HCT116 (cell line): Measurements from ENCODE around the gene TNNI2. TPM values are rescaled to one million over a fixed set of nuclear protein-coding genes. Genes with fewer than 3 reads are reported as not detected.

Source experiments
- ATAC-seq: fragments of 200-7000 bp; cut with Tn5 transposase; 2 replicates; pipeline ENCODE4 v1.9.1; 2020; ENCODE audit warnings: mild to moderate bottlenecking, moderate library complexity
- BruUV-seq: library from RNA; stranded (reverse); fragments of 400-500 nt; replicated peaks from 2 replicates; lab custom pipeline; 2021; lab: Mats Ljungman, UMichigan
- CTCF ChIA-PET: fragments of 300-600 bp; sonication (Branson Sonifier 250); formaldehyde crosslinking; loops from one replicate; lab custom pipeline; 2021; ENCODE audit warnings: antibody characterized with exemption; lab: Charles Lee
- POLR2A ChIA-PET: fragments of 300-600, 350-600 bp; sonication (Branson Sonifier 250); formaldehyde crosslinking; loops from one replicate; lab custom pipeline; 2021; ENCODE audit warnings: antibody characterized with exemption; lab: Charles Lee
- RAD21 ChIA-PET, 2 experiments: fragments of 300-600 bp; sonication (Branson Sonifier 250); formaldehyde crosslinking; loops; one replicate each; lab custom pipeline; 2023; ENCODE audit warnings: low total read pairs in 2 of 2; ENCODE audit not compliant: uncharacterized antibody in 2 of 2, unreplicated experiment in 2 of 2, low non-redundant PET in 1 of 2; lab: Charles Lee
- DNase-seq: peaks from one replicate; pipeline ENCODE4 v3.0.0-alpha.2; 2010; ENCODE audit warnings: low read depth, low spot score
- H2AFZ ChIP-seq: fragments of 200-600 bp; shearing (Covaris generic), sonication (generic); 2 replicates; pipeline ENCODE4 v1.6.1; 2017; ENCODE audit warnings: low read depth, mixed run types, mixed read lengths, antibody characterized with exemption, low read length; ENCODE audit not compliant: poor library complexity, severe bottlenecking
- H3K27ac ChIP-seq: 2 replicates; pipeline ENCODE4 v1.5.1; 2012; ENCODE audit warnings: low read depth, low read length
- H3K27me3 ChIP-seq: fragments of 200-600 bp; sonication (generic); 2 replicates; pipeline ENCODE4 v1.6.1; 2016; ENCODE audit warnings: mixed run types, low read length, mixed read lengths; ENCODE audit not compliant: insufficient read depth
- H3K36me3 ChIP-seq, 2 experiments: fragments of 200-500 bp in 1 of 2; fragments of 200-600 bp in 1 of 2; sonication (Bioruptor generic) in 1 of 2; sonication (generic) in 1 of 2; 2 replicates each; pipeline versions ENCODE4 v1.5.1 to v1.6.1; 2014 to 2016; ENCODE audit warnings: low read length in 2 of 2, inconsistent platforms in 1 of 2, mixed read lengths in 1 of 2, mixed run types in 1 of 2; ENCODE audit not compliant: insufficient read depth in 2 of 2, control insufficient read depth in 1 of 2
- H3K4me1 ChIP-seq, 2 experiments: fragments of 200-600 bp in 1 of 2; sonication (generic) in 1 of 2; 2 replicates each; pipeline versions ENCODE4 v1.5.1 to v1.6.1; 2012 to 2017; ENCODE audit warnings: low read length in 2 of 2, inconsistent platforms in 1 of 2, mild to moderate bottlenecking in 1 of 2, mixed read lengths in 1 of 2, mixed run types in 1 of 2, moderate library complexity in 1 of 2; ENCODE audit not compliant: insufficient read depth in 2 of 2, control insufficient read depth in 1 of 2
- H3K4me2 ChIP-seq: fragments of 200-600 bp; sonication (generic); 2 replicates; pipeline ENCODE4 v1.6.1; 2017; ENCODE audit warnings: mixed run types, low read length, mixed read lengths
- H3K4me3 ChIP-seq, 2 experiments: fragments of 200-600 bp in 1 of 2; sonication (generic) in 1 of 2; replicated peaks in 1 of 2; 2 replicates each; pipeline ENCODE4 v1.5.1; 2011 to 2016; ENCODE audit warnings: low read length in 2 of 2, control low read depth in 1 of 2, low read depth in 1 of 2, mild to moderate bottlenecking in 1 of 2, mixed read lengths in 1 of 2, mixed run types in 1 of 2
- H3K79me2 ChIP-seq: fragments of 200-600 bp; sonication (generic); 2 replicates; pipeline ENCODE4 v1.6.1; 2017; ENCODE audit warnings: mild to moderate bottlenecking, mixed run types, low read length, moderate library complexity, mixed read lengths; ENCODE audit not compliant: insufficient read depth
- H3K9ac ChIP-seq: fragments of 200-600 bp; sonication (generic); 2 replicates; pipeline ENCODE4 v1.6.1; 2016; ENCODE audit warnings: low read length, mixed read lengths
- H3K9me2 ChIP-seq: fragments of 200-600 bp; sonication (generic), shearing (Covaris generic); 2 replicates; pipeline ENCODE4 v1.6.1; 2017; ENCODE audit warnings: mixed run types, mild to moderate bottlenecking, moderate library complexity; ENCODE audit not compliant: insufficient read depth
- H3K9me3 ChIP-seq, 2 experiments: fragments of 200-500 bp in 1 of 2; fragments of 200-600 bp in 1 of 2; sonication (Bioruptor generic) in 1 of 2; sonication (generic) in 1 of 2; 2 replicates each; pipeline ENCODE4 v1.6.1; 2014 to 2017; ENCODE audit warnings: low read length in 2 of 2, mixed read lengths in 2 of 2, inconsistent platforms in 1 of 2, low read depth in 1 of 2, mild to moderate bottlenecking in 1 of 2, mixed run types in 1 of 2, moderate library complexity in 1 of 2; ENCODE audit not compliant: control insufficient read depth in 1 of 2, insufficient read depth in 1 of 2
- H4K20me1 ChIP-seq: fragments of 200-600 bp; sonication (generic), shearing (Covaris generic); 2 replicates; pipeline ENCODE4 v1.6.1; 2017; ENCODE audit warnings: mixed run types, mild to moderate bottlenecking, moderate library complexity; ENCODE audit not compliant: insufficient read depth
- EGR1 ChIP-seq: IDR thresholded peaks from 2 replicates; pipeline ENCODE4 v1.6.1; 2012; ENCODE audit warnings: low read depth
- FOSL1 ChIP-seq: IDR thresholded peaks from 2 replicates; pipeline ENCODE4 v1.6.1; 2012; ENCODE audit warnings: low read depth
- SIN3A ChIP-seq: IDR thresholded peaks from 2 replicates; pipeline ENCODE4 v1.6.1; 2012; ENCODE audit warnings: low read depth
- SP1 ChIP-seq: IDR thresholded peaks from 2 replicates; pipeline ENCODE4 v1.6.1; 2012; ENCODE audit warnings: low read depth
- TCF7L2 ChIP-seq: IDR thresholded peaks from 2 replicates; pipeline ENCODE4 v1.7.0; 2011; ENCODE audit warnings: borderline replicate concordance, inconsistent platforms; ENCODE audit not compliant: insufficient read depth, insufficient read length; ENCODE audit errors: extremely low read depth
- YY1 ChIP-seq: IDR thresholded peaks from 2 replicates; pipeline ENCODE4 v1.6.1; 2011; ENCODE audit warnings: low read length, low read depth, moderate library complexity, mild to moderate bottlenecking; ENCODE audit not compliant: insufficient replicate concordance; ENCODE audit errors: extremely low read depth
- intact Hi-C: fragments of 100-400 bp; cut with micrococcal nuclease; formaldehyde crosslinking; loops from 2 replicates; pipeline ENCODE4 v1.10.0; 2022
- total RNA-seq: library from RNA; stranded (reverse); gene quantifications from one replicate; pipeline ENCODE4 v1.2.1, GENCODE V29; 2021; ENCODE audit not compliant: unreplicated experiment
- TF ChIP-seq, protein P1 (sequence below), 3 experiments: fragments of 200-600 bp in 1 of 3; sonication (generic) in 1 of 3; IDR thresholded peaks in 2 of 3; conservative IDR thresholded peaks in 1 of 3; 2 replicates each; pipeline ENCODE4 v1.5.1; 2012 to 2017; ENCODE audit warnings: low read depth in 2 of 3, low read length in 2 of 3, antibody characterized with exemption in 1 of 3, borderline replicate concordance in 1 of 3, control low read depth in 1 of 3, mild to moderate bottlenecking in 1 of 3, mixed read lengths in 1 of 3, mixed run types in 1 of 3, moderate library complexity in 1 of 3; ENCODE audit not compliant: insufficient read depth in 1 of 3

The TNNI2 gene
- total RNA-seq, 1 experiment from 2014 or later: not detected

DNA sequence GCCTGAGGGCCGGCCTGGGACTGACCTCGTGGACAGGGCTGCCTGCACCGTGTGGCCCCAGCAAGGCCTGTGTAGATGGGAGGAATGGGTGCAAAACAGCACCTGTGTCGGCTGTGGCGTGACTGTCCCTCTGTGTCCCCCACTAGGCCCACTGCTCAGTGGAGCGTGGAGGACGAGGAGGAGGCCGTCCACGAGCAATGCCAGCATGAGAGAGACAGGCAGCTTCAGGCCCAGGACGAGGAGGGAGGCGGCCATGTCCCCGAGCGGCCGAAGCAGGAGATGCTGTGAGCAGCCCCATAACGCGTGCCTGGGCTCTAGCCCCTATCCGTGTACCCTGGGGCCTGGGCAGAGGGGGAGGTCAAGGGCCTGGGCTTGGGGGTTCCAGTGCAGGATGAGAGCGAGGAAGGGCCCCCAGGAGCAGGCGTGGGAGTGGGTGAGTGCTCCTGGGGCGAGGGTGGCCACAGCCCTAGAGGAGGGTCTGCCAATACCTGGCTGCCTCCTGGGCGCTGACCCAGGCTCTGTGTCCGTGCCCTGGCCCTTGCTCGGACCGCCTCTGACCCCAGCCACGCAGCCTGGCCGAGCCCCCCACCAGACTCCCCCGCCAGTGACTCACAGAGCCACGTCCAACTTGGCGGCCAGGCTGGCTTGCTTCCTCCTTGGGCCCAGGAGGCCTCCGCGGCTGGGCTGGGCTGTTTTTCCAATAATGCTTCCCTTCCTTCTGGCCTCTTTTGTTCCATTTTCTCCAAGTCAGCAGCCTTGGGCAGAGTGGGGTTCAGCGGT lies 41.4 kb downstream of the TNNI2 start:
- ATAC-seq: no peak
- intact Hi-C loops: loop anchor here (5.0 kb wide), 2 partner anchors 37 to 228 kb away; partner anchors contain the start of gene TNNT3
- CTCF ChIA-PET: no interaction called here
- no peak overlapping the region for H2AFZ ChIP-seq
- H3K4me3 ChIP-seq: no peak overlapping the region
- no peaks in the 10 kb centered on the region for H3K36me3 ChIP-seq
- H3K27ac ChIP-seq: no peak overlapping the region
- H3K9me2 ChIP-seq: no peaks in the 10 kb centered on the region
- H3K9ac ChIP-seq: no peak overlapping the region
- no peaks in the 10 kb centered on the region for H3K79me2 ChIP-seq
- H3K4me2 ChIP-seq: no peak overlapping the region
- no peaks in the 10 kb centered on the region for H4K20me1 ChIP-seq
- POLR2A ChIA-PET: no interaction called here
- no TSS peak for BruUV-seq
- H3K4me1 ChIP-seq: peaks cover 0 to 4% of the 10 kb centered on the region in 2 experiments; a peak in 1 of 4 replicates
- RAD21 ChIA-PET: no interaction called here
- H3K9me3 ChIP-seq: no peaks in the 10 kb centered on the region
- H3K27me3 ChIP-seq: 0 out of 2 replicates have a peak, but pooled peaks cover 2% of the 10 kb centered on the region
- TF ChIP-seq SP1 (no peak), EGR1 (no peak), TCF7L2 (no peak), SIN3A (no peak), YY1 (no peak), FOSL1 (no peak)
- TF ChIP-seq, protein P1, sequence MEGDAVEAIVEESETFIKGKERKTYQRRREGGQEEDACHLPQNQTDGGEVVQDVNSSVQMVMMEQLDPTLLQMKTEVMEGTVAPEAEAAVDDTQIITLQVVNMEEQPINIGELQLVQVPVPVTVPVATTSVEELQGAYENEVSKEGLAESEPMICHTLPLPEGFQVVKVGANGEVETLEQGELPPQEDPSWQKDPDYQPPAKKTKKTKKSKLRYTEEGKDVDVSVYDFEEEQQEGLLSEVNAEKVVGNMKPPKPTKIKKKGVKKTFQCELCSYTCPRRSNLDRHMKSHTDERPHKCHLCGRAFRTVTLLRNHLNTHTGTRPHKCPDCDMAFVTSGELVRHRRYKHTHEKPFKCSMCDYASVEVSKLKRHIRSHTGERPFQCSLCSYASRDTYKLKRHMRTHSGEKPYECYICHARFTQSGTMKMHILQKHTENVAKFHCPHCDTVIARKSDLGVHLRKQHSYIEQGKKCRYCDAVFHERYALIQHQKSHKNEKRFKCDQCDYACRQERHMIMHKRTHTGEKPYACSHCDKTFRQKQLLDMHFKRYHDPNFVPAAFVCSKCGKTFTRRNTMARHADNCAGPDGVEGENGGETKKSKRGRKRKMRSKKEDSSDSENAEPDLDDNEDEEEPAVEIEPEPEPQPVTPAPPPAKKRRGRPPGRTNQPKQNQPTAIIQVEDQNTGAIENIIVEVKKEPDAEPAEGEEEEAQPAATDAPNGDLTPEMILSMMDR (IDR thresholded peaks at IDR 0.05 in 2 of 3, conservative IDR thresholded peaks at IDR 0.05 in 1 of 3; ENCODE audit: borderline replicate concordance in 1 of 3, insufficient read depth in 1 of 3, low read depth in 2 of 3, low read length in 2 of 3): no peak
- no peak for DNase-seq
